PC-9 (cell line): ENCODE results near the gene MTERF1. TPM values are rescaled to one million over a fixed set of nuclear protein-coding genes. Genes with fewer than 3 reads are reported as not detected.

Experiments used
- BruUV-seq: library from RNA; stranded (reverse); fragments of 400-500 nt; replicated peaks from 2 replicates; lab custom pipeline; 2021; lab: Mats Ljungman, UMichigan
- CTCF ChIA-PET: fragments of 300-600 bp; sonication (Branson Sonifier 250); formaldehyde crosslinking; loops from one replicate; lab custom pipeline; 2022; ENCODE audit warnings: antibody characterized with exemption; lab: Charles Lee
- POLR2A ChIA-PET: fragments of 300-600 bp; sonication (Branson Sonifier 250); formaldehyde crosslinking; loops from one replicate; lab custom pipeline; 2022; ENCODE audit warnings: antibody characterized with exemption; ENCODE audit not compliant: unreplicated experiment; lab: Charles Lee
- DNase-seq, 2 experiments: peaks; one replicate each; pipeline versions ENCODE4 v3.0.0 to v3.0.0-alpha.2; 2015 to 2022; ENCODE audit warnings: mixed read lengths in 1 of 2
- H2AFZ ChIP-seq: fragments of 200-600 bp; sonication (generic); 2 replicates; pipeline ENCODE4 v1.8.1; 2017; ENCODE audit warnings: antibody characterized with exemption
- H3F3A ChIP-seq: fragments of 200-600 bp; sonication (generic); 2 replicates; pipeline ENCODE4 v1.8.1; 2017; ENCODE audit warnings: antibody characterized with exemption, mild to moderate bottlenecking, low read depth; ENCODE audit not compliant: insufficient read depth
- H3K27ac ChIP-seq: fragments of 200-600 bp; sonication (generic); 2 replicates; pipeline ENCODE4 v1.6.1; 2016; ENCODE audit warnings: mixed run types
- H3K27me3 ChIP-seq: fragments of 200-600 bp; sonication (generic); 2 replicates; pipeline ENCODE4 v1.6.1; 2016; ENCODE audit warnings: low read depth, mixed run types; ENCODE audit not compliant: insufficient read depth
- H3K36me3 ChIP-seq: fragments of 200-600 bp; sonication (generic); 2 replicates; pipeline ENCODE4 v1.6.1; 2016; ENCODE audit warnings: low read depth, mixed run types
- H3K4me1 ChIP-seq: fragments of 200-600 bp; sonication (generic); replicated peaks from 2 replicates; pipeline ENCODE4 v1.6.1; 2016; ENCODE audit warnings: mixed run types; ENCODE audit not compliant: insufficient read depth
- H3K4me2 ChIP-seq: fragments of 200-600 bp; sonication (generic); 2 replicates; pipeline ENCODE4 v1.6.1; 2017; ENCODE audit warnings: mixed run types
- H3K4me3 ChIP-seq: fragments of 200-600 bp; sonication (generic); 2 replicates; pipeline ENCODE4 v1.6.1; 2016; ENCODE audit warnings: mixed run types
- H3K79me2 ChIP-seq: fragments of 200-600 bp; sonication (generic); 2 replicates; pipeline ENCODE4 v1.6.1; 2017; ENCODE audit warnings: low read depth, mixed run types
- H3K9me2 ChIP-seq: fragments of 200-600 bp; sonication (generic); 2 replicates; pipeline ENCODE4 v1.8.1; 2017; ENCODE audit warnings: mild to moderate bottlenecking; ENCODE audit not compliant: insufficient read depth
- H3K9me3 ChIP-seq: fragments of 200-600 bp; sonication (generic); 2 replicates; pipeline ENCODE4 v1.8.1; 2016; ENCODE audit warnings: low read depth; ENCODE audit not compliant: insufficient read depth
- H4K20me1 ChIP-seq: fragments of 200-600 bp; sonication (generic); 2 replicates; pipeline ENCODE4 v1.8.1; 2017; ENCODE audit not compliant: insufficient read depth
- EZH2 ChIP-seq: fragments of 200-600 bp; sonication (generic); IDR thresholded peaks from 2 replicates; pipeline ENCODE4 v1.8.0; 2017; ENCODE audit warnings: antibody characterized with exemption, low read depth
- intact Hi-C: fragments of 100-400 bp; cut with micrococcal nuclease; formaldehyde crosslinking; loops from one replicate; pipeline ENCODE4 v1.10.0; 2022; ENCODE audit not compliant: unreplicated experiment
- total RNA-seq: library from RNA; stranded (reverse); gene quantifications from 2 replicates; pipeline ENCODE4 v1.2.3, GENCODE V29; 2021
- TF ChIP-seq, protein P1 (sequence below): fragments of 200-600 bp; sonication (generic); conservative IDR thresholded peaks from 2 replicates; pipeline ENCODE4 v1.6.1; 2017; ENCODE audit warnings: mixed run types, antibody characterized with exemption, mild to moderate bottlenecking, moderate library complexity

MTERF1 gene
- total RNA-seq, 1 experiment from 2014 or later = 16.9 TPM

DNA sequence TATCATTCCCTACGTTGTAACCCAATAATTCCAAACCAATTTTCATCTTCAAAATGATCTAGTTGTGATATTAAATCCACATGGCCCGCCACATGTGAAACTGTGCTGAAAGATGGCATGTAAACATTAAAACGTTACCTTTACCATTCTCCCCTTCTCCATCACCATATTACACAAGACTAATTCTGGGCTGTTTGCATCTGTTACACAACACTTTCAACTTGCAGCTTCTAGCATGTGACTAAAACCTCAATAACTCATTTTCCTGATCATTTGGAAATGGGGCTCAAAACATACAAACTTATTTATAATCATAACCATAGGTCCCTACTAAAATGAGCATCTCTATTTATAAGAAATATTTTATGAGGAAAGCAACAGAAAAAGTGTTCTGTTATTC, 4.7 kb downstream of the MTERF1 start:
- intact Hi-C loops = no loop called here
- H3K9me2 ChIP-seq = no peaks in the 10 kb centered on the region
- no peaks in the 10 kb centered on the region for H4K20me1 ChIP-seq
- no peaks in the 10 kb centered on the region for H3K36me3 ChIP-seq
- H3K4me1 ChIP-seq = peaks cover 12% of the 10 kb centered on the region; the same call in 1 of the 2 replicates
- DNase-seq = no peak
- no peak overlapping the region for H3K27ac ChIP-seq
- H3K79me2 ChIP-seq = peaks cover 21% of the 10 kb centered on the region
- CTCF ChIA-PET = no interaction called here
- no peak overlapping the region for H3K4me2 ChIP-seq
- H3K4me3 ChIP-seq = no peak overlapping the region
- BruUV-seq = no TSS peak
- TF ChIP-seq, protein P1, sequence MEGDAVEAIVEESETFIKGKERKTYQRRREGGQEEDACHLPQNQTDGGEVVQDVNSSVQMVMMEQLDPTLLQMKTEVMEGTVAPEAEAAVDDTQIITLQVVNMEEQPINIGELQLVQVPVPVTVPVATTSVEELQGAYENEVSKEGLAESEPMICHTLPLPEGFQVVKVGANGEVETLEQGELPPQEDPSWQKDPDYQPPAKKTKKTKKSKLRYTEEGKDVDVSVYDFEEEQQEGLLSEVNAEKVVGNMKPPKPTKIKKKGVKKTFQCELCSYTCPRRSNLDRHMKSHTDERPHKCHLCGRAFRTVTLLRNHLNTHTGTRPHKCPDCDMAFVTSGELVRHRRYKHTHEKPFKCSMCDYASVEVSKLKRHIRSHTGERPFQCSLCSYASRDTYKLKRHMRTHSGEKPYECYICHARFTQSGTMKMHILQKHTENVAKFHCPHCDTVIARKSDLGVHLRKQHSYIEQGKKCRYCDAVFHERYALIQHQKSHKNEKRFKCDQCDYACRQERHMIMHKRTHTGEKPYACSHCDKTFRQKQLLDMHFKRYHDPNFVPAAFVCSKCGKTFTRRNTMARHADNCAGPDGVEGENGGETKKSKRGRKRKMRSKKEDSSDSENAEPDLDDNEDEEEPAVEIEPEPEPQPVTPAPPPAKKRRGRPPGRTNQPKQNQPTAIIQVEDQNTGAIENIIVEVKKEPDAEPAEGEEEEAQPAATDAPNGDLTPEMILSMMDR = no peak
- TF ChIP-seq EZH2 = no peak
- POLR2A ChIA-PET = interaction anchor here (0.8 kb wide), 1 partner anchor 942 kb away, joined by 11 read pairs; no protein-coding TSS in a partner anchor
- H3K27me3 ChIP-seq = no peaks in the 10 kb centered on the region
- no peaks in the 10 kb centered on the region; the same call in 1 of the 2 replicates for H3K9me3 ChIP-seq
- H3F3A ChIP-seq = no peaks in the 10 kb centered on the region
- no peak overlapping the region for H2AFZ ChIP-seq

DNA sequence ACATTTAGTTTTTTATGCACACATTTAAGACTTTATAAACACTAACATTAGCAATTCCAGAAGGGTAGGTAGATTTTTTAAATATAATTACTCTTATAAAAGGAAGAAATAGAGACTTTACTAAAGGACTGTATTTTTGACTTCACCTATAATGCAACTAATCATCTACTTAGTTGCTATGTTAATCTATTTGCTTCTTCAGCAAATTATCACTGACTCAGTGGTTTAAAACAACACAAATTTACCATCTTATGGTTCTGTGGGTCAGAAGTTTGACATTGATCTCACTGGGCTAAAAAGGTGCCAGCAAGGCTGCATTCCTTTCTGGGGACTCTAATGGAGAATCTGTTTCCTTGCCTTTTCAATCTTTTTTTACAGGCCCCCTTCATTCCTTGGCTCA, 7.6 kb downstream of the MTERF1 start:
- H3F3A ChIP-seq = no peaks in the 10 kb centered on the region
- H3K9me3 ChIP-seq = no peaks in the 10 kb centered on the region; the same call in 1 of the 2 replicates
- no peak overlapping the region for H3K4me3 ChIP-seq
- H3K4me2 ChIP-seq = no peak overlapping the region
- H3K9me2 ChIP-seq = no peaks in the 10 kb centered on the region
- no peaks in the 10 kb centered on the region for H4K20me1 ChIP-seq
- H3K27ac ChIP-seq = no peak overlapping the region
- BruUV-seq = no TSS peak
- no peaks in the 10 kb centered on the region for H3K27me3 ChIP-seq
- CTCF ChIA-PET = no interaction called here
- no peak for DNase-seq
- no peaks in the 10 kb centered on the region for H3K79me2 ChIP-seq
- POLR2A ChIA-PET = no interaction called here
- H2AFZ ChIP-seq = no peak overlapping the region
- no peaks in the 10 kb centered on the region for H3K36me3 ChIP-seq
- TF ChIP-seq, protein P1 = no peak
- no peak for TF ChIP-seq EZH2
- H3K4me1 ChIP-seq = no peaks in the 10 kb centered on the region
- intact Hi-C loops = no loop called here

DNA sequence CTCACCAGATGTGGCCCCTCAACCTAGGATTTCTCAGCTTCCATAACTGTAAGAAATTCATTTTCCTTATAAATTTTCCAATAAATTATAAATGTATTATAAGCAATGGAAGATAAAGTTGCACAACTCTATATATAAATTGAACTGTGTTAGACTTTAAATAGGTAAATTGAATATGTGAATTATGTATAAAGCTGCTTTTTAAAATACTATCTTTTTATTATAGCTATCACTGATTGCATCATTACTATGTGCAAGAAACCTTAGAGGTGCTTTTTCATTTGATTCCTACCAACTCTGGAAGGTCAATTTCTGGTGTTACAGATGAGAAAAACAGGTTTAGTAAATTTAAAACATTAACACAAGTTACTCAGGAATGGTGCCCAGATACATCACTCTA, 8.4 kb downstream of the MTERF1 start:
- no peaks in the 10 kb centered on the region for H3F3A ChIP-seq
- no peak overlapping the region for H3K4me3 ChIP-seq
- H3K9me3 ChIP-seq = no peaks in the 10 kb centered on the region; the same call in 1 of the 2 replicates
- H3K27me3 ChIP-seq = no peaks in the 10 kb centered on the region
- CTCF ChIA-PET = no interaction called here
- no peak overlapping the region for H3K4me2 ChIP-seq
- H2AFZ ChIP-seq = no peak overlapping the region
- DNase-seq = no peak
- H3K4me1 ChIP-seq = no peaks in the 10 kb centered on the region
- no peaks in the 10 kb centered on the region for H4K20me1 ChIP-seq
- no peaks in the 10 kb centered on the region for H3K36me3 ChIP-seq
- TF ChIP-seq EZH2 = no peak
- no TSS peak for BruUV-seq
- H3K79me2 ChIP-seq = no peaks in the 10 kb centered on the region
- POLR2A ChIA-PET = interaction anchor here (0.6 to 0.7 kb wide), 2 partner anchors 186 to 657 kb away, joined by 6 to 12 read pairs; partner anchors contain the start of genes PEX1 and RBM48
- no peaks in the 10 kb centered on the region for H3K9me2 ChIP-seq
- no peak overlapping the region for H3K27ac ChIP-seq
- intact Hi-C loops = no loop called here

DNA sequence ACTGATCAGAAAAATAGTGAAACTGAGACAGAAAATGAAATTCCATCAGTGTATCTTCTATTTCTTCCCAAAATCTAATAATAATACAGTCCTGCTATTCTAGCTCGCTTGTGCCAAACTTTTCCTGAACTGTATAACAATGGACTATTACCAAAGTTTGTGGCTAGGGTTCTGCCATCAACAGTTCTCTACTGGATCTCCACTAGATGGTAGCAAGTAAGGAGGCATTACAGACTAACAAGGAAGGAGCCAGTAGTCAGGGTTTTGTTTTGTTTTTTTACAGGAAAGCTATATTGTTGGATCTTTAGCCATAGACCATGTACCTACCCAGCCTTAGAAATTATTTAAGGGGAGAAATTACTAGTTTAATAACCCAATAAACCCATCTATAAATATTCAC, 10.8 kb downstream of the MTERF1 start:
- ChIA-PET POLR2A (no interaction called here), CTCF (no interaction called here)
- Histone ChIP-seq H3K36me3 (no peaks in the 10 kb centered on the region), H3K79me2 (no peaks in the 10 kb centered on the region), H3K27ac (no peak overlapping the region), H3F3A (no peaks in the 10 kb centered on the region), H3K9me3 (no peaks in the 10 kb centered on the region; the same call in 1 of the 2 replicates), H3K4me3 (no peak overlapping the region), H4K20me1 (no peaks in the 10 kb centered on the region), H3K4me2 (no peak overlapping the region), H3K27me3 (no peaks in the 10 kb centered on the region), H3K4me1 (no peaks in the 10 kb centered on the region), H3K9me2 (no peaks in the 10 kb centered on the region), H2AFZ (no peak overlapping the region)
- TF ChIP-seq EZH2 = no peak
- TF ChIP-seq, protein P1 = no peak
- no peak for DNase-seq
- no TSS peak for BruUV-seq
- intact Hi-C loops = no loop called here
